ENCODE results near the gene PIGH. TPM values are rescaled to one million over a fixed set of nuclear protein-coding genes. Genes with fewer than 3 reads are reported as not detected.

The PIGH gene
- total and polyA plus RNA-seq, 2 of the 13 experiments (the other 11 are each of a cell fraction or from before 2014, with no cell fraction given), result 30.0 to 43.5 TPM

DNA sequence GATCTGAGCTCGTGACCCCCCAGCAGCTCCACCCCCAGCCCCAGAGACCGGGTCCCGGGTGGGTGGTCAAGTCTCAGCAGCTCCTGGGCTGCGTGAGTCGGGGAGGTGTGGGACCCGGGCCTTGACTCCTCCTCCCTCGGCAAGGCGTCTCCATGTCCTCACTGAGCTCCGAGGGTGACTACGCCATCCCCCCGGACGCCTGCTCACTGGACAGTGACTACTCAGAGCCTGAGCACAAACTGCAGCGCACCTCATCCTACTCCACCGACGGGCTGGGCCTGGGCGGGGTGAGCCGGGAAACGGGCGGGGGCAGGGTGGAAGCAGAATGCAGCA lies 28.1 kb downstream of the PIGH start (continued):
- TF ChIP-seq, protein P1, sequence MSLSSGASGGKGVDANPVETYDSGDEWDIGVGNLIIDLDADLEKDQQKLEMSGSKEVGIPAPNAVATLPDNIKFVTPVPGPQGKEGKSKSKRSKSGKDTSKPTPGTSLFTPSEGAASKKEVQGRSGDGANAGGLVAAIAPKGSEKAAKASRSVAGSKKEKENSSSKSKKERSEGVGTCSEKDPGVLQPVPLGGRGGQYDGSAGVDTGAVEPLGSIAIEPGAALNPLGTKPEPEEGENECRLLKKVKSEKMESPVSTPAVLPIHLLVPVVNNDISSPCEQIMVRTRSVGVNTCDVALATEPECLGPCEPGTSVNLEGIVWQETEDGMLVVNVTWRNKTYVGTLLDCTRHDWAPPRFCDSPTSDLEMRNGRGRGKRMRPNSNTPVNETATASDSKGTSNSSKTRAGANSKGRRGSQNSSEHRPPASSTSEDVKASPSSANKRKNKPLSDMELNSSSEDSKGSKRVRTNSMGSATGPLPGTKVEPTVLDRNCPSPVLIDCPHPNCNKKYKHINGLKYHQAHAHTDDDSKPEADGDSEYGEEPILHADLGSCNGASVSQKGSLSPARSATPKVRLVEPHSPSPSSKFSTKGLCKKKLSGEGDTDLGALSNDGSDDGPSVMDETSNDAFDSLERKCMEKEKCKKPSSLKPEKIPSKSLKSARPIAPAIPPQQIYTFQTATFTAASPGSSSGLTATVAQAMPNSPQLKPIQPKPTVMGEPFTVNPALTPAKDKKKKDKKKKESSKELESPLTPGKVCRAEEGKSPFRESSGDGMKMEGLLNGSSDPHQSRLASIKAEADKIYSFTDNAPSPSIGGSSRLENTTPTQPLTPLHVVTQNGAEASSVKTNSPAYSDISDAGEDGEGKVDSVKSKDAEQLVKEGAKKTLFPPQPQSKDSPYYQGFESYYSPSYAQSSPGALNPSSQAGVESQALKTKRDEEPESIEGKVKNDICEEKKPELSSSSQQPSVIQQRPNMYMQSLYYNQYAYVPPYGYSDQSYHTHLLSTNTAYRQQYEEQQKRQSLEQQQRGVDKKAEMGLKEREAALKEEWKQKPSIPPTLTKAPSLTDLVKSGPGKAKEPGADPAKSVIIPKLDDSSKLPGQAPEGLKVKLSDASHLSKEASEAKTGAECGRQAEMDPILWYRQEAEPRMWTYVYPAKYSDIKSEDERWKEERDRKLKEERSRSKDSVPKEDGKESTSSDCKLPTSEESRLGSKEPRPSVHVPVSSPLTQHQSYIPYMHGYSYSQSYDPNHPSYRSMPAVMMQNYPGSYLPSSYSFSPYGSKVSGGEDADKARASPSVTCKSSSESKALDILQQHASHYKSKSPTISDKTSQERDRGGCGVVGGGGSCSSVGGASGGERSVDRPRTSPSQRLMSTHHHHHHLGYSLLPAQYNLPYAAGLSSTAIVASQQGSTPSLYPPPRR (CRISPR knock-in tag; IDR thresholded peaks at IDR 0.05; ENCODE audit: borderline replicate concordance), result no peak

DNA sequence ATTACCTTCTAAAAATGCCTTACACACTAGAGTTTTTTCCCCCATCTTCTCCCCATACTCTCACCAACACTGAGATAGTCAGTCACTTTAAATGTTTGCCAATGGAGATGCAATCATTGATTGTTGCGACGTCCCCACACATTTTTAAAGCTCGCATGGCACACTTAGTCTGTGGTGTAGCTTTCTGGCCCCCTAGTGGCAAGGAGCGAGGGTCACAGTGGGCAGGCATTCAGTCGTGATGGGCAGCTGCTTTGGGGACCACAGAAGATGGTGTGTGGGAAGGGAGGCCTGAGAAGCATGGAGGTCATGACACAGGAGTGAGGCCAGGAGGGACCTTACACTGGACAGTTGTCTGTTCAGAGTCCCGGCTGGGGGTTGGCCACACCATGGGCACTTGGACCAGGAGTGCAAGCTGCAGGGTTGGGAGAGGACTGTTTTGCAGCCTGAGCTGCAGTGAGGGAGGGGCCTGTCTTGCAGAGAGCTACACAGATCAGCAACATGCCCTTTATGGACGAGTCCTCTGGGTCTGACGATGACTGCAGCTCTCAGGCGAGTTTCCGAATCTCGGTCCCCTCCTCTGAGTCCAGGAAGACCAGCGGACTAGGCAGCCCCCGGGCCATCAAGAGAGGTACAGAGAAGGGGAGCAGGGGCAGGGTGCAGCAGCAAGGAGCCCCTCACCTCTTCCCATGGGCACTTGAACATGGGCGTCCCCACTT lies 28.6 kb downstream of the PIGH start:
- H3K27ac ChIP-seq (ENCODE audit: extremely low read length, insufficient read depth, low read length), result no peak overlapping the region
- H3K9ac ChIP-seq (ENCODE audit: insufficient read depth, low read depth, low read length), result no peak overlapping the region
- H3K9me3 ChIP-seq (ENCODE audit: low read length), result no peaks in the 10 kb centered on the region
- DNase-seq (ENCODE audit: low spot score) (peak; percentile 45), FAIRE-seq (peak; percentile 85), ATAC-seq (peak; percentile 93)
- H2AFZ ChIP-seq (ENCODE audit: low read length), result no peak overlapping the region
- H3K36me3 ChIP-seq (replicated peaks in 1 of 2; ENCODE audit: control insufficient read depth in 1 of 2, insufficient read depth in 2 of 2, low read length in 2 of 2), result no peaks in the 10 kb centered on the region; a peak in 1 of 5 replicates
- H3K4me1 ChIP-seq (ENCODE audit: insufficient read depth, low read length), result peaks cover 14% of the 10 kb centered on the region
- H3K4me3 ChIP-seq (replicated peaks in 1 of 3; ENCODE audit: insufficient read depth in 1 of 3, low read depth in 2 of 3, low read length in 3 of 3), result no peak overlapping the region
- WGBS (ENCODE audit: low lambda C conversion rate), result 8% methylated on average over 5 of the region's 14 CpGs
- ChIA-PET POLR2A (interaction anchor here (0.6 to 1.3 kb wide), 7 partner anchors 11 to 144 kb away, joined by 3 to 9 read pairs (median 3); partner anchors contain the start of gene PIGH), CTCF (ENCODE audit: low intra/inter-chr PET ratio, low total read pairs) (interaction anchor here (0.8 to 2.7 kb wide), 3 partner anchors 45 to 144 kb away, joined by 5 to 25 read pairs (median 22); no protein-coding TSS in a partner anchor)
- no peak overlapping the region for H3K4me2 ChIP-seq (ENCODE audit: low read depth, low read length)
- H3K79me2 ChIP-seq (ENCODE audit: insufficient read depth, low read length), result no peaks in the 10 kb centered on the region
- no TSS peak for BruUV-seq (replicated peaks)
- H4K20me1 ChIP-seq (ENCODE audit: insufficient read depth, low read length), result no peaks in the 10 kb centered on the region
- no peaks in the 10 kb centered on the region for H3K27me3 ChIP-seq (ENCODE audit: control insufficient read depth in 1 of 2, insufficient read depth in 2 of 2, low read length in 2 of 2)
- intact Hi-C loops (cut with micrococcal nuclease; ENCODE audit: unreplicated experiment) (loop anchor here (1.0 to 5.0 kb wide), 3 partner anchors 45 to 1214 kb away; no protein-coding TSS in a partner anchor), in situ Hi-C loops (cut with HindIII; ENCODE audit: extremely low pct_ligation_motif_present, low pct_unique_long_range_greater_than_20kb) (no loop called here)
- TF ChIP-seq FOXO1 (CRISPR knock-in tag; IDR thresholded peaks at IDR 0.05) (0 out of 2 replicates have a peak, but pooled peaks have one; percentile 12), ZNF430 (CRISPR knock-in tag; IDR thresholded peaks at IDR 0.05) (no peak), CBX5 (CRISPR knock-in tag; IDR thresholded peaks at IDR 0.05; ENCODE audit: borderline replicate concordance) (peak; percentile 56; the same call in 1 of the 2 replicates), SALL1 (CRISPR knock-in tag; IDR thresholded peaks at IDR 0.05) (peak; percentile 37; the same call in 1 of the 2 replicates)
- TF ChIP-seq, protein P2, sequence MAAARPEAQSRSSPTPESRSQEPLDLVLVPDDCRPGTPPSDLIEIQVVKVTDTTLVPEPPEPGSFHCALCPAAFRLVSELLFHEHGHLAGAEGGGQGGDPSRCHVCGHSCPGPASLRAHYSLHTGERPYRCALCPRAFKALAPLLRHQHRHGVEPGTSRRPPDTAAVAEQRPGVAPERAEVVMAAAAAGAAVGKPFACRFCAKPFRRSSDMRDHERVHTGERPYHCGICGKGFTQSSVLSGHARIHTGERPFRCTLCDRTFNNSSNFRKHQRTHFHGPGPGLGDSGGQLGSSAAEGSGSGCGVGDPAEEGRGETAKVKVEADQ (CRISPR knock-in tag; IDR thresholded peaks at IDR 0.05; ENCODE audit: borderline replicate concordance), result no peak
- TF ChIP-seq, protein P3, sequence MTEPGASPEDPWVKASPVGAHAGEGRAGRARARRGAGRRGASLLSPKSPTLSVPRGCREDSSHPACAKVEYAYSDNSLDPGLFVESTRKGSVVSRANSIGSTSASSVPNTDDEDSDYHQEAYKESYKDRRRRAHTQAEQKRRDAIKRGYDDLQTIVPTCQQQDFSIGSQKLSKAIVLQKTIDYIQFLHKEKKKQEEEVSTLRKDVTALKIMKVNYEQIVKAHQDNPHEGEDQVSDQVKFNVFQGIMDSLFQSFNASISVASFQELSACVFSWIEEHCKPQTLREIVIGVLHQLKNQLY (CRISPR knock-in tag; IDR thresholded peaks at IDR 0.05), result no peak
- TF ChIP-seq, protein P4, sequence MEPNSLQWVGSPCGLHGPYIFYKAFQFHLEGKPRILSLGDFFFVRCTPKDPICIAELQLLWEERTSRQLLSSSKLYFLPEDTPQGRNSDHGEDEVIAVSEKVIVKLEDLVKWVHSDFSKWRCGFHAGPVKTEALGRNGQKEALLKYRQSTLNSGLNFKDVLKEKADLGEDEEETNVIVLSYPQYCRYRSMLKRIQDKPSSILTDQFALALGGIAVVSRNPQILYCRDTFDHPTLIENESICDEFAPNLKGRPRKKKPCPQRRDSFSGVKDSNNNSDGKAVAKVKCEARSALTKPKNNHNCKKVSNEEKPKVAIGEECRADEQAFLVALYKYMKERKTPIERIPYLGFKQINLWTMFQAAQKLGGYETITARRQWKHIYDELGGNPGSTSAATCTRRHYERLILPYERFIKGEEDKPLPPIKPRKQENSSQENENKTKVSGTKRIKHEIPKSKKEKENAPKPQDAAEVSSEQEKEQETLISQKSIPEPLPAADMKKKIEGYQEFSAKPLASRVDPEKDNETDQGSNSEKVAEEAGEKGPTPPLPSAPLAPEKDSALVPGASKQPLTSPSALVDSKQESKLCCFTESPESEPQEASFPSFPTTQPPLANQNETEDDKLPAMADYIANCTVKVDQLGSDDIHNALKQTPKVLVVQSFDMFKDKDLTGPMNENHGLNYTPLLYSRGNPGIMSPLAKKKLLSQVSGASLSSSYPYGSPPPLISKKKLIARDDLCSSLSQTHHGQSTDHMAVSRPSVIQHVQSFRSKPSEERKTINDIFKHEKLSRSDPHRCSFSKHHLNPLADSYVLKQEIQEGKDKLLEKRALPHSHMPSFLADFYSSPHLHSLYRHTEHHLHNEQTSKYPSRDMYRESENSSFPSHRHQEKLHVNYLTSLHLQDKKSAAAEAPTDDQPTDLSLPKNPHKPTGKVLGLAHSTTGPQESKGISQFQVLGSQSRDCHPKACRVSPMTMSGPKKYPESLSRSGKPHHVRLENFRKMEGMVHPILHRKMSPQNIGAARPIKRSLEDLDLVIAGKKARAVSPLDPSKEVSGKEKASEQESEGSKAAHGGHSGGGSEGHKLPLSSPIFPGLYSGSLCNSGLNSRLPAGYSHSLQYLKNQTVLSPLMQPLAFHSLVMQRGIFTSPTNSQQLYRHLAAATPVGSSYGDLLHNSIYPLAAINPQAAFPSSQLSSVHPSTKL (CRISPR knock-in tag; IDR thresholded peaks at IDR 0.05), result no peak

All from HepG2 (cell line).